Fibroblast of pulmonary artery (primary cell): Measurements from ENCODE around the gene ABCF2.

Source experiments
- DNase-seq: peaks from one replicate; pipeline ENCODE4 v3.0.0-alpha.2; 2010; ENCODE audit warnings: low read depth
- H3K4me3 ChIP-seq: replicated peaks from 2 replicates; pipeline ENCODE4 v1.5.1; 2011; ENCODE audit warnings: low read depth, mild to moderate bottlenecking, control low read depth, low read length, moderate library complexity
- CTCF ChIP-seq: IDR thresholded peaks from 2 replicates; pipeline ENCODE4 v1.5.1; 2011; ENCODE audit warnings: mild to moderate bottlenecking, control low read depth, low read length, inconsistent platforms; ENCODE audit errors: missing control alignments

ABCF2 gene

GRCh38 chr7:151252961-151253711 lies 26.1 kb upstream of the ABCF2 start:
- DNase-seq, result no peak
- TF ChIP-seq CTCF, result no peak
- no peak overlapping the region for H3K4me3 ChIP-seq

GRCh38 chr7:151252561-151252835 lies 25.5 kb upstream of the ABCF2 start:
- no peak for DNase-seq
- peak overlapping the region; percentile 67 for H3K4me3 ChIP-seq
- TF ChIP-seq CTCF, result no peak

- TF ChIP-seq CTCF, result no peak
- peak; percentile 75 for DNase-seq
- peak overlapping the region; percentile 67 for H3K4me3 ChIP-seq
These were observed 24.9 kb upstream of the ABCF2 start for GRCh38 chr7:151251689-151252560.

- TF ChIP-seq CTCF, result no peak
- no peak for DNase-seq
- H3K4me3 ChIP-seq, result peak overlapping the region; percentile 67
These were observed 24.3 kb upstream of the ABCF2 start for GRCh38 chr7:151251328-151251688.

GRCh38 chr7:151250181-151251132 lies 23.5 kb upstream of the ABCF2 start:
- DNase-seq, result no peak
- no peak overlapping the region for H3K4me3 ChIP-seq
- no peak for TF ChIP-seq CTCF

- no peak overlapping the region for H3K4me3 ChIP-seq
- no peak for TF ChIP-seq CTCF
- peak; percentile 62 for DNase-seq
These were observed 22.7 kb upstream of the ABCF2 start for GRCh38 chr7:151249732-151250072.
